DMS114 treated with DMSO at 0.1 percent for 48 hours (cell line): ENCODE measurements around the gene MYCBPAP.

Experiments
- DNase-seq: peaks from one replicate; lab custom pipeline; 2025; ENCODE audit not compliant: unreplicated experiment; lab: John Stamatoyannopoulos, UW

The MYCBPAP gene

GRCh38 chr17:50507871-50508572 is at the start of gene MYCBPAP:
Gene MYCBPAP, plus strand, starts transcription at chr17:50508439. Its CDS starts 236 bp downstream, at chr17:50508675.
- DNase-seq, result peak; percentile 51

- no peak for DNase-seq
Observed at GRCh38 chr17:50458701-50459676, 49.2 kb upstream of the MYCBPAP start.

GRCh38 chr17:50459756-50460155 is 48.5 kb upstream of the MYCBPAP start:
- no peak for DNase-seq

GRCh38 chr17:50460831-50461526 is 47.3 kb upstream of the MYCBPAP start:
- no peak for DNase-seq

GRCh38 chr17:50461550-50462132 is 46.6 kb upstream of the MYCBPAP start:
- DNase-seq, result no peak

- no peak for DNase-seq
Observed at GRCh38 chr17:50462446-50462845, 45.8 kb upstream of the MYCBPAP start.

GRCh38 chr17:50464121-50464520 is 44.1 kb upstream of the MYCBPAP start:
- no peak for DNase-seq

- no peak for DNase-seq
Observed at GRCh38 chr17:50464736-50465135, 43.5 kb upstream of the MYCBPAP start.

GRCh38 chr17:50465171-50465570 is 43.1 kb upstream of the MYCBPAP start:
- DNase-seq, result no peak

- no peak for DNase-seq
Observed at GRCh38 chr17:50465635-50466034, 42.6 kb upstream of the MYCBPAP start.

GRCh38 chr17:50466371-50467113 is 41.7 kb upstream of the MYCBPAP start:
- DNase-seq, result no peak

GRCh38 chr17:50467114-50467854 is 41.0 kb upstream of the MYCBPAP start:
- no peak for DNase-seq

GRCh38 chr17:50467855-50468303 is 40.4 kb upstream of the MYCBPAP start:
- no peak for DNase-seq

GRCh38 chr17:50468304-50469207 is 39.7 kb upstream of the MYCBPAP start, which contains the start of gene CHAD:
Gene CHAD, minus strand, starts transcription at chr17:50468880. Its CDS starts 67 bp downstream, at chr17:50468813.
- DNase-seq, result no peak

- no peak for DNase-seq
Observed at GRCh38 chr17:50469208-50469605, 39.0 kb upstream of the MYCBPAP start.

GRCh38 chr17:50469671-50470305 is 38.5 kb upstream of the MYCBPAP start:
- no peak for DNase-seq

- DNase-seq, result no peak
Observed at GRCh38 chr17:50470426-50470825, 37.8 kb upstream of the MYCBPAP start.
